NCI-H82 (cell line): ENCODE measurements around the gene SUN2.
A peak's percentile ranks its signal among the peaks of the same experiment; 100 is the strongest.

Source experiments
- DNase-seq: peaks from one replicate; lab custom pipeline; 2025; lab: John Stamatoyannopoulos, UW

SUN2 gene

DNA sequence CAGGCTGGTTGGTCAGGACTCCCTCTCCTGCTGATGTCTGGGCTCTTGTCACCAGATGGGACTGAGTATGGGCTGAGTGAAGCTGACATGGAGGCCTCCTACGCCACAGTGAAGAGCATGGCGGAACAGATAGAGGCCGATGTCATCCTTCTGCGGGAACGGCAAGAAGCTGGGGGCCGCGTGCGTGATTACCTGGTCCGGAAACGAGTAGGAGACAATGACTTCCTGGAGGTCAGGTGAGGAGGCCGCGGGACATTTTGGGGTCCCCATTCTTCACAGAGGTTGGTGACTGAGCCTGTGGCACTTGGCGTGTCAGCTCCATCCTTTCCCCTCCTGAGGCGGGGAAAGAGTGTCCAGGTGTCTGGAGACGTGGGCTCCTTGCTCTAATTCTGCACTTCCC lies 39.9 kb downstream of the SUN2 start:
- no peak for DNase-seq

DNA sequence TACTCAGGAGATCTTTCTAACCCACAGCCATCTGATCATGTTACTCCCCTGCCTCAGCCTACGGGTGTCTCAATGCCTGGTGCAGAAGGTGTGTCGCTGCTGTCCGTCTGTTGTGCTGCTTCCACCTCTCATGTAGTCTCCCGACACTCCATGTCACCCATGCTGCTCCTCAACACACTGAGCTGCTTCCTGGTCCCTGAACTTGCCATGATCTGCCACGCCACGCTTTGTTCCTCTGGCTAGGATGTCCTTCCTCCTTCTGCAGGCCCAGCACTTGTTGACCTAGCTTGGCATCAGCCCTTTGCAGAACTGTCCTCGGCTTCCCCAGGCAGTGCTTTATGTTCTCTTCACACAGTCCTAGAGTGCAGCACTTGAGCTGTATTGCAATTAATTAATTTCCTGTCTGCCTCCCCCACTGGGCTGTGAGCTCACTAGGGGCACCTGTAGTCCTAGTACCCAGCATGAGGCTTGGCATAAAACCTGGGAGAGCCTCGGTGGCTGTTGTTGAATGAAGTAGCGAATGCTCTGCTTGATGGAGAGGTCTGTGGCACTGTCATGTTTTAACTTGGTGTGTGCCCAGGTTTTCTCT lies 40.5 kb downstream of the SUN2 start:
- no peak for DNase-seq

DNA sequence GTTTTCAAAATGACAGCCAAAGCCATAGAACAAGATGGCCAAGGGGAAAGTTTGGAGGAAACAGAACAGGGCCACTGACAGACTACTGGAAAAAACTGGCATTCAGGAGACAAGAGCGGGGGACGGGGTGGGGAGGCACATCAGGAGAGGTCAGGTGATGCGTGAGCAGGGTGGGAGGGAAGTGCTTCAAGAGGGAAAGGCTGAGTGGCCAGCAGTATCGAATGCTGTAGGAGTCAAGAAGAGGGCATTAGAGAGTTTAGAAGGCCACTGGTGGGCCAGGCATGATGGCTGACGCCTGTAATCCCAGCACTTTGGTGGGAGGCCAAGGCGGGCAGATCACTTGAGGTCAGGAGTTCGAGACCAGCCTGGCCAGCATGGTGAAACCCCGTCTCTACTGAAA lies 41.9 kb downstream of the SUN2 start:
- no peak for DNase-seq

DNA sequence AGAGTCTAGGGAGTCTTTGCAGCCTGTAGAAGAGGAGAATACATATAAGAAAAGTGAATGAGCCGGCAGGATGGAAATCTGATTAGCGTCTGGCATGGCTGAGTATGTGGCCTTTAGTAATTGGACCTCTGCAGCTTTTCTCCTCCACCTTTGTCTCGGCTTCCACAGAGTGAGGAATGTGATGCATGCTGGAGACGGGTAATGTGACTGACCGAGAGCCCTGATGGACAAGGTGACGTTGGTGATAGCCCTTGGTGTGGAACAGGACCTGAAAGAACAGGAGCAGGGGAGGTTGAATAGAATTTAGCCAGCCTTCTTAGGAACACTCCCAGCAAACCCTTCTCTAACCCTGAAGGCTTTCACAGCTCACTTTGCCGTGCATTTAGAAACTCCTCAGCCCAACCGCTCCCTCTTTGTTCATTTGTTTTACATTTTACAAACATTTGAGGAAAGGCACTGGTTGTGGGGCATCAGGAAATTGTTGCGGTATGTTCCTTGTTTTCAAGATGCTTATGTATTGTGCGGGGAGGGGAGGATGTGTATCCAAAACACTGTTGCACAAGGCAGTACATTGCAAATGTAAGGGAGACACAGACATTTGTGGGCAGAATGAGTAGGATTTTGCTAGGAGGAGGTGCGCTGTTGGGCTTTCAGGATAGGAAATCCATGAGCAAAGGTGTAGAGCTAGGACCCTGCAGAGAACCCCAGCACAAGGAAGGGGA lies 43.2 kb downstream of the SUN2 start:
- DNase-seq: no peak

DNA sequence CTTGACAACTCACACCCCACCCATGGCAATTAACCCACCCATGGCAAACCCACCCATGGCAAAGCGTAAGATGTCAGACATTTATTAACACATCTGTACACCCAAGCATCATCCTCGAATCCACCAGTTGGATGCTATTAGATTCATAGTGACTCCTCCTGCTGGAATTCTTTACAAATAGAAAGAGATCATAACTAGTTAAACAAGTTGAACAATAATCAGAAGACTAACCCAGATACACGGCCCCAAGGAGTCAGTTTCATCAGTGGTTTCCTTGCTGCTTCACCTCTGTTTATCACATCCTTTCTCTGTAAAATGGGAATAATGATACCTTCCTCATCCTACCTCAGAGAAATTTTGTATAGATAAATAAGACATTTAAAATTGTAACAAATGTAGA lies 44.9 kb downstream of the SUN2 start:
- DNase-seq: no peak

DNA sequence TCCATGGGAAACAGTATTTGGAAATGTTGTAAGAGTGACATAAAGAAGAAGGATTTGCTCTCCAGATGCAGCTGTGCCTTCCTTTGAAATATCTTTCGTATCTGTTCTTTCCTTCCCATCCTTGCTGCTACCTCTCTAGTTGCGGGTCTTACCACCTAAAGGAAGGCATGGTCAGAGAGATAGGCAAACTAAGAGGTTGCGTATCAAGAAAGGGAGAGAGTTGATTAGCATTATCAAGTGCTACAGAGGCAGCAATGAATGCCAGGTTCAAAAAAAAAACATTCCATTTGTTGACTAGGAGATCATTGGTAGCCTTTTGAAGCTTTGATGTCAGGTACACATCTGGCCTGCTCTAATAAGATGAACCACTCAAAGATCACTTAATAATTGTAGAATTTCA lies 45.4 kb downstream of the SUN2 start:
- DNase-seq: no peak

DNA sequence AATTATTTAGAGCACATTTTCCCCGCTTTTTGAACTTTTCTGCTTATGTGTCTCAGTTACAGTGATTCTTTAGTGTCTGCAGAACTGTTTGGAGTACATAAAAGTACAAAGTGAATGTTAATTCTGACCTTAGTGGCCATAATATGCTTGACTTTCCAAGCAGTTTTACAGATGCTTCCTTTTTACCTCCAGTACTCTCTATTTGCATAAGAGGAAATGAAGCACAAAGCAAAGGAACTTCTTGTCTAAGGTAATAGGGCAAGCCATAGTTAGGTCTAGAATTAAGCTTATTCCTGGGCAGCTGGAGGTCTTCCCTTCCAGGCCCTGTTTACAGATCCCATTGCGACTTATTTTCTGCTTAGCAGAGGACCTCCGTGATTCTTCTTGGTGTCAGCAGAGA lies 46.5 kb downstream of the SUN2 start:
- DNase-seq: no peak

DNA sequence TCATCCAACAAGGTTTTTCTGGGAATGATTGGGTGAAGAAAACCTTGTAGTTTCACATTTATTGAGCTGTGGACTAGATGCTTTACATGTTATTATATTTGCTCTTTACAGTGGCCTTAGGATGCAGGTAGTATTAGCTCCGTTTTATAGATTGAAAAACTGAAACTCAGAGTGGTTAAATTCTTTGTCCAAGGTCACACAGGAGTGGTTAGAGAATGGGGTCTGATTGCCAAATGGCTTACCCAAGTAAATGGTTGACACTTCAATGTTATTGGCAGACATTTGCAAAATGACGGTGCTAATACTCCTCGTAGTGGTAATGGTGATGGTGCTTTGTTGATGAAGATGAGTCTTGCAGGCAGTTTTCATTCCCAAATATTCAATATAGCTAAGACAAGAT lies 47.8 kb downstream of the SUN2 start:
- DNase-seq: no peak

DNA sequence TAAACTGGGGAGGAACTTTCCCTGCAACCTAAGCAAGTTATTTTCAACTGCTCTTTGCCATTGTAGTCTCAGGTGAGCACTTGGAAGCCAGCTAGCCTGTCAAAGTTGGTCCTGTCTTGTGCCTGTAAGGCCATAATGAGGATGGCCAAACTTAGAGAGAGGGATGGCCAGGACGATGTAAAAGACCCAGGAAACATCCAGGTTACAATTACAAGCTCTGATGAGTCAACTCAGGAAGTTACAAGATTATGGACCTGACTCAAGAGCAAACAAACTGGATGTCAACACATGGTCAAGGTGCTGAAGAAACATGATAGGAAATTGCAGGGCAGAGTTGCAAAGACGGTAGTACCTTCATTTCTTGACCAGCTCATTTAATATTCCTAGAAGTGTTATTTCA lies 48.5 kb downstream of the SUN2 start:
- no peak for DNase-seq

DNA sequence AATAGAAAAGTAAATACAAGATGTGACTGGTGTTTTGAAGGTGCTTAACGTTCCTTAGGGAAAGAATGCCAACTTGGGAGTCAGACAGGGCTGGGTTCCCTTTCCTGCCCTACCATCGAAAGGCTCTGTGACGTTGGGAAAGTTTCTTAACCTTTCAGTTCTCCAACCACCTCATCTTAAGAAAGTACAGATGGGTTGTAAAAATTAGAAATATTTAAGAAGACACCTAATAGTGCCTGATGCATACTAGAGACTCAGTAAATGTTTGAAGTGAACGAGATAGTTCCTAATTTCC lies 49.0 kb downstream of the SUN2 start:
- DNase-seq: no peak

DNA sequence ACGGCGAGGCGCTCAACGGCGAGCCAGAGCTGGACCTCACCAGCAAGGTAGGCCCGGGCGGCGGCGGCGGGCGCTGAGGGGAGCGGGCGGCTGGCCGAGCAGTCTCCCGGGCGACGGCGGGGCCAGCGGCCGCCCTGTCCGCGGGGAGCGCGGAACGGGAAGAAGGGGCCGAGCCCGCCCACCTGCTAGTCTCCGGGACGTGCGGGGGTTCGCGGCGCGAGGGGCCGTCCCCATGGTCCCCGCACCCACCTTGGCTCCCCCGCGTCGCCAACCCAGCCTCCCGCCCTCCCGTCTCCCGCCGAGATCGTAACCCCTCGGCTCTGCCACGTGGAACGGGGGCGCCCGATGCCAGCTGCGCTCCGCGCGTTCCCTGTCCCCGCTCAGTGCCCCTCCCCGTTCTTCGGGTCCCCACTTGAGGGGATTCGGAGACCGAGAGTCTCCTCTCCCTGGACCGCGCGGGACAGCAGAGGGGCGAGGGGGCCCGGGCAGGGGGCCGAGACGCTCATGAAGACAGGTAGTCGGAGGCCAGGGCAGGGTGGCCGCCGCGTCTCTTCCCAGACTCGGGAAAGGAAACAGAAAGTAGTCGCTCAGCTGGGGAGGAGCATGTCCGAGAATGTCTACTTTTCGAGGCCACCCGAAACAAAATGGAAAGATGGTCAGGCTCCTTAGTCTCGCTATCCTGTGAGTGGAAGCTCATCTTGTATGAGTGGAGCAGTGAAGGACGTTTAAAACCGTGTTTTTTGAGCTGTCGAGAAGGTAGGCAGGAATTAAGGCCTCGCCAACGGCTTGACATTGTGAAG lies 49.5 kb downstream of the SUN2 start:
- peak; percentile 33 for DNase-seq

DNA sequence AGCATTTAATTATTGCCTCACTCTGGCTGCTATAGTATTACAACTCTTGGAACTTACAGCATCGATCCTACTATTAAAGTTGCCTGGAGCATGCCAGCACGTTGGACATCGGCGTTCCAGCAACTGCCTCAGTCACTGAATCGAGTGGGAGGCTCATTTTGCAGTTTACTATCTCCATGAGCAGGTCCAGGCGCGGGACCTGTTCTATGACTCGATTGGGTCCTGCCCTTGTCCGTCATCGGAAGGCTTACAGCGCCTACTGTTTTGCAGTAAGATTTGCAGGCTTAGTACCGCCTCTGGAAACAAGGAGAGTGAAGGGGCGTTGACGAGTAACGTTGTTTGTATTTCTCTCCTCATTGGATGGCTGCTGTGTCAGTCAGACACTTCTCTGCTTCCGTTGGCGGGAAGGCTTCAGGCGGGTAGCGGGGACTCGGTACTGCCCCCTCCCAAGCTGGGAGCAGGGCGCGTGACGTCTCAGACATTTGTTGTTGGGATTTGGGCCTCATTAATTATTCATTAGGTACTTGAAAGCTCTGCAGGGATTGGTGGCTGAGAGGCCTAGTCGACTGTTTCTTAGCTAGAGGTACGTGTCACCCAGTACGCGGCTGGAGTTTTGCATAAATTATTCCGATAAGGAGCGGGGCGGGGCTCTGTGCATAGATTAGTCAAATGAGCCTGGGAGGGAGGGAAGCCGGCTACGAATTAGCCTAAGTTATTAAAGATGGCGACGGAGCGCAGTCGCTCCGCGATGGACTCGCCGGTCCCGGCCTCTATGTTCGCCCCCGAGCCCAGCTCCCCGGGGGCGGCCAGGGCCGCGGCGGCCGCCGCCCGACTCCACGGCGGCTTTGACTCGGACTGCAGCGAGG lies 50.3 kb downstream of the SUN2 start, which contains the start of gene GTPBP1:
Gene GTPBP1, plus strand, starts transcription at position 710 of the 866 bp plus-strand sequence. Its CDS starts 12 bp downstream, at position 722.
- peak; percentile 100 for DNase-seq

DNA sequence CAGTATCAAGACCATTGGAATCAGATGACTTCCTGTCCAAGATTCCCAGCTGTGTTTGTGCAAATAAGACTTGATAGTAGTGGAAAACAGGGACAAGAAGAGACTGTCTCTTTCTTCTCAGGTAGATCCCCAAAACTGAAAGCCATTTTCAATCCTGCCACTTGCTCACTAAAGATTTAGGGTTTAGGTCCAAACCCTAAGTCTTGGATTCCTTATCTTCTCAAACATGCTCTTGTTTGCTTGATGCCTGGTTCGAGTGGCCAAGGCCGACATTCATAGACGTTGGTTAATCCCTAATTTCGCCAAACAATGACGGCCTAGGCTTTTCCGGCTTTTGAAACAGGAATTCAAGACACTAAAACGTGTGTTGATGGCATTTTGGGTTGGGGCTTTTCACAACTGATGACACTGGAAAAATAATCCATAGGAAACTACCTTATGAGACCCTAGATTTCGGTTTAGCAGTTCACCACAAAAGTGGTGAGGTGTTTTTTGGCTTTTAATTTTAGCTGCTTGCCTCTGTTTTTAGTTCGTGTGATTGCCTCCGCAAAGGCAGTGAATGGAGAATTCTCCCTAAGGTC lies 51.1 kb downstream of the SUN2 start:
- DNase-seq: peak; percentile 29

DNA sequence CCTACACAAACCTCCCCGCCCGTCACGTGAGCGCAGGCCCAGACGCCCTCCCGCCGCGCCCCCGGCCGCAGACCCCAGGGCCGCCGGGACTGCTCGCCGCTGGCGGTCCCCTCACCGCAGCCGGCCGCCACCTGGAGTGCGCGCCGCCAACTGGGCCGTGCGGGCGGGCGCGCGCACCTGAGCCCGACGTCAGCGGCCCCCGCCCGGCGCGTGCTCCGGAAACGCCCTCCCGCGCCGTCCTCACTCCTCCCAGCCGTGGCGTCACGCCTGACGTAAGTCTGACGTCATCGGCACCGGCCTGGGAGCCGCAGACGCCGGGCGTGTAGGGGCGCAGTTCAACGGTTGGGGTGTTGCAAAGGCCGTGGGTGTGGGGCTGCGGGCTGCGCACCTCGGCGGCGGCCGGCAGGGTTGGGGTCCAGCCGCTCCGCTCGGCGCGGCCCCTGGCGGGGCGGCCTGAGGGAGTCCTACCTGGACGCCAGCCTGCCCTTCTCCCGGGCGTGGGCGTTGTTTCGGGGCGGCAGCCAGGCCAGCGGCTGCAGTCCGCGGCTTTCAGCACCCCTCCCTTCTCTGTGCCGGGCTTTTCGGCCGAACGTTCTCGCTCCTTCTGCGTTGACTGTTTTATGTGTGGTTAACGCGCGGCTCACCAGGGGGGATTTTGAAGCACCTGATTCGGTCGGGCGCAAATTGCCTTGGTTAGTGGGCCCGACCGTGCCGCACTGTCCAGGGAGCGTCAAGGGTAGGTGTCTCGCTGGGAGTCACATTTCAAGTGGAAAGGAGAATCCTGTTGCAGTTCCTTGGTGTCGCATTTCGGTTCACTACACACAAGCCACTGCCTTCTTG lies 54.8 kb downstream of the SUN2 start, which contains the start of gene JOSD1:
Gene JOSD1, minus strand, starts transcription at position 155 of the 840 bp plus-strand sequence. CDS start 956 bp downstream, outside the sequence.
- peak; percentile 89 for DNase-seq

DNA sequence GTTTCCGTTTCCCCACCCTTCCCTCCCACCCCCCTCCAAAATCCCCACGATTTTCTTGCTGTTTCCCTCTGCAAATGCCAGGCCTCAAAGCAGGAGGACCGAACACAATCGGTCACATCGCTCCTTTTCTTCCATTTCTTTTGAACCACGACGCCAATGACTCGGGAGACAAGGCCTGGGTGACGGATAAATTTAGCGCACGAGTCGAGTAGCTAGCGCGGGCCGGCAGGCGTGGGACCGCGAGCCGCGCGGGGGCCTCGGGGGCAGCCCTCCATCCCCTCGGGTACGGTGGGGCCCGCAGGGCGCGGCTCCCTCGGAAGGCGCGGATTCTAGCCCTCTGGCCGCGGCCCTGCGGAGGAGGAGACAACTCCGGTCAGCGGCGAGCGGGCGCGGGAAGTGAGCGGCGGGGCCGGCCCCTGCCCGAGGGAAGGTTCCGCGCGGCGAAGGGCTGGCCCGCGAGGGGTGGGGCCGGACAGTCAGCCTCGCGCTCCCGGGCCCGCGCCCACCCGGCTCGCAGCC lies 55.5 kb downstream of the SUN2 start:
- peak; percentile 50 for DNase-seq

DNA sequence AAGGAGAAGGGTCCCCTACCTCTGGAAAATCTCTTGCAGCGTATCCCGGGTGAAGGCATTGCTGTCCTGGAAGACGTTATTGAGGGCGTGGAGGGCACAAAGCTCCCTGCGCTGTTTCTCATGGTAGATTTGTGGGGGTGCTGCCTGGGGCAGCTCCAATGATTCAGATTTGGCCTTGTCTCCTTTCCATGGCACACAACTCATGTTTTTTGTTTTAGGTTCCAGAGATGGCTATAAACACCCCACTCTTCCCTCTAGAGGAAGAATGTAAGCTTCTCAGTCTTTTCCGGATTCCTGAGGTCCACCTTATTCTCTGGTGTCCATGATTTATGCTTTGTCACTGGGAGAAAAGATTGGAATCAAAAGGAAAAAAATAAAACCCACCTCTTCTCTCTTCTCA lies 56.0 kb downstream of the SUN2 start:
- no peak for DNase-seq

DNA sequence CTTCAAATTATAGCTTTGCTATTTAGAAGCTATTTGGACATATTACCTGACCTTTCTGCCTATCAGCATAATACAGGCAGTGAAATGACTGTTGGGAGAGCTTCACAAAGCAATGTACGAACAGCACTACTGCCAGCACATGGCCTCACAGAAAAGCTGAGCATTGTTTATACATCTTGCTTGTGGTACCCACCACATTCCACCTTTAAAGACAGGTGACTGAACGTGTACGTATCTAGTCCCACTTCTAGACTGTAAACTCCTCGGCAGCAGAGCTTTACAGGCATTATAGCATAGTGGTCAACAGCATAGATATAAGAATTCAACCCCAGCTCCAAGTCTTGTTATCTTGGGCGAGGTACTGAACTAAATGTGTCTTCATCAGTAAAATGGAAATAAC lies 56.7 kb downstream of the SUN2 start:
- no peak for DNase-seq

DNA sequence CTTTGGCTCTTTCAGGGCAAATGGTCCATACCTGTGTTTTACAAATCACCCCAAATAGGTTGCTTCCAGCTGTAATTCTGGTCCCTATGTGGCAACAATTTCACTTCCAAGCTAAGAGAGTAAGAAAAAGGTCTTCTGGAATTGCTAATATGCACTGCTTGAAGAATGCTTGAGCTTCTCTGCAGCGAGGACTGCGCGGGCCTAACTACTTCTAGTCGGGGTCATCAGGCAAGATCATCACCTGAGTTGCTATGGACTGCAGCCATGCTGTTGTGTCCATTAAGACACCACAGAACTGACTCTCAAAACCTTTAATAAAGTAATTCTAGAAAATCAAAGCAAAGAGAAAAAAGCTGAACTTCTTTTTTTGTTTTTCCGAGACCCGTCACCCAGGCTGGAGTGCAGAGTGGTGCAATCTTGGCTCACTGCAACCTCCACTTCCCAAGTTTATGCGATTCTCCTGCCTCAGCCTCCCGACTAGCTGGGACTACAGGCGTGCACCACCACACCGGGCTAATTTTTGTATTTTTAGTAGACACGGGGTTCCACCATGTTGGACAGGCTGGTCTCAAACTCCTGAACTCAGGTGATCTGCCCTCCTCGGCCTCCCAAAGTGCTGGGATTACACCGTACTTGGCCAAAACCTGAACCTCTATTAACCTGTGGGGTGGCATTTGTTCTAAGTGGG lies 57.2 kb downstream of the SUN2 start:
- no peak for DNase-seq

DNA sequence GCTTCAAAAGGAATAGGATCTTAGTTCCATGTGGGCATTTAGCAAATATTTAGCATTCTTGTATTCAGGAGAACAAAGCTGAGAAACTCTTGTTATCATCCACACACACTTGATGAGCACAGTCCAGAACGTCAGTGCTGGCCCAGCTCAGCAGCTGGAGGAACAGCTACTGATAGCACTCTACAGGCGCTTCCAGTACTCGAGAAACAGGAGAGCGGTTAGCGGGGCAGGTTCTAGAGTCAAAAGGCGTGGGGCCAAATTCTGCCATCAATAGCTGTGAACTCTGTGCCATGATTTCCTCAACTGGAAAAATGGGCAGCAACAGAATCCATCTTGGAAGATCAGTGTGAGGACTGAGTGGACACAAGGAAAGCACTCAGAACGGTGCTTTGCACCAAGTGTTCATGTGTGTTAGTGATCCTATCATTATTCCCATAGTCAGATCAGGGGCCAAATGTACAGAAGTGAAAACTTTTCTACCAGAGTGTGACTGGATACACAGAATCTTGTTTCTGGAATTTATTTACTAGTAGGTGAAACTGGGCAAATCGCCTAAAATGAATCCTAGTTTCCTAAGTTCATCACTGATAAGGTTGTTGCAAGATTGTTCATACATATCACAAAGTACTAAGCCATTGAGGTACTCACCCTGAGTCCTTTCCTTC lies 58.2 kb downstream of the SUN2 start:
- DNase-seq: no peak
